GM12874 (cell line): ENCODE results near the gene SEPTIN10.

ENCODE experiments used
- TF ChIP-seq, protein P1 (sequence below): IDR thresholded peaks from 2 replicates; pipeline ENCODE4 v1.5.1; 2011; ENCODE audit warnings: low read depth, mild to moderate bottlenecking, control low read depth, low read length, moderate library complexity; ENCODE audit not compliant: insufficient read depth

SEPTIN10 gene

DNA sequence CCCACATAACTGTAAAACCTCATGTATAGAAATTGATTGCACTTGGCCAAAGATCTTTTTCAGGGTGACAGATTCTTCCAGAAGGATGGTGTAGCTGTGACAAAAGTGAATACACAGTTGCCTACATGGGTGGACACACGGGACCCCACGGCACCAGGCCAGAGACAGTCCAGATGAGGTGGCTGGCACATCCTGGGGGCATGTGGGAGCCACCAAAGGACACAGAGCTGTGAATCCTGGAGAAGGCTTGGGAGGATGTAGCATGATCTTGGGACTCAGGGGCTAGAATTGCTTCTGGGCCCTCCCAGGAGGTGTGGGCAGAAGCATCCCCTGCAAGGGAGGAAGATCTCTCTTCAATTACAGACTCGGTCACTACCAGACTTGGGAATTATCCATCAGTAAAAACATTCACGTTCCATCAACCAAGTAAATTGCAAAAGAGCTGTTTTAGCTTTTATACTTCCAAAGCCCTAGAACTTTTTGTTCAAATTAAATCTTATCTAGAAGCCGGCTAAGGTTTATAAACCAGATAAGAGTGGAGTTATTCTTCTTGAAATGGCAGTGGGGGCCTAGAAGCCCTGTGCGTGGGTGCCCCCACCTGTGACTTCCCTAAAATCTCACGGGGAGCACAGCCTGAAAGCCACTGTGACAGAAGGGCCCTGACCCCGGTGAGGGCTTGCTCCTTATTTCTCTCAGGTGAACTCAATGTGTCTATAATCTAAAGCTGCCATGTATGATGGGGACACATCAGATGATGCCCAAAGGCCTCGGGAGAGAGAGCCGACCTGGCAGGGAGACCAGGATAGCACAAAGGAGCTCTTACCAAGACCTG lies 81.7 kb downstream of the SEPTIN10 start:
- TF ChIP-seq, protein P1, sequence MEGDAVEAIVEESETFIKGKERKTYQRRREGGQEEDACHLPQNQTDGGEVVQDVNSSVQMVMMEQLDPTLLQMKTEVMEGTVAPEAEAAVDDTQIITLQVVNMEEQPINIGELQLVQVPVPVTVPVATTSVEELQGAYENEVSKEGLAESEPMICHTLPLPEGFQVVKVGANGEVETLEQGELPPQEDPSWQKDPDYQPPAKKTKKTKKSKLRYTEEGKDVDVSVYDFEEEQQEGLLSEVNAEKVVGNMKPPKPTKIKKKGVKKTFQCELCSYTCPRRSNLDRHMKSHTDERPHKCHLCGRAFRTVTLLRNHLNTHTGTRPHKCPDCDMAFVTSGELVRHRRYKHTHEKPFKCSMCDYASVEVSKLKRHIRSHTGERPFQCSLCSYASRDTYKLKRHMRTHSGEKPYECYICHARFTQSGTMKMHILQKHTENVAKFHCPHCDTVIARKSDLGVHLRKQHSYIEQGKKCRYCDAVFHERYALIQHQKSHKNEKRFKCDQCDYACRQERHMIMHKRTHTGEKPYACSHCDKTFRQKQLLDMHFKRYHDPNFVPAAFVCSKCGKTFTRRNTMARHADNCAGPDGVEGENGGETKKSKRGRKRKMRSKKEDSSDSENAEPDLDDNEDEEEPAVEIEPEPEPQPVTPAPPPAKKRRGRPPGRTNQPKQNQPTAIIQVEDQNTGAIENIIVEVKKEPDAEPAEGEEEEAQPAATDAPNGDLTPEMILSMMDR, result no peak

DNA sequence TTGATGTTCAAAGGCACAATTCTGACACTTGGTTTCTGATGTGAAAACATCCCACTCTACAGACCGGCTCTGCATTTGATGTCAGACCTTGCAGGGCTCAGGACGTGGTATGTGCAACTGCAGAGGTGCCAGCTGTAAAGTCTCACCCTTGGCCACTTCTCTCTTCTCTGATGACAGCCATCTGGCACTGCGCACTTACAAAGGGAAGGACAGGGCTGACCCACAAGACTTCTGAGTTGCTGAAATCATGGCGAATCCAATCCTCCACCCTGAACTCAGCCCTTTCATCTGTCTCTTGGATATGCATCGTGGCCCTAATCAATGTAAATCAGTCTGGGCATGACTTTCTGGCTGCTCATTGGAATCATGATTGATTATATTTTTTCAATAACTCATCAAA lies 82.5 kb downstream of the SEPTIN10 start:
- TF ChIP-seq, protein P1, result no peak

DNA sequence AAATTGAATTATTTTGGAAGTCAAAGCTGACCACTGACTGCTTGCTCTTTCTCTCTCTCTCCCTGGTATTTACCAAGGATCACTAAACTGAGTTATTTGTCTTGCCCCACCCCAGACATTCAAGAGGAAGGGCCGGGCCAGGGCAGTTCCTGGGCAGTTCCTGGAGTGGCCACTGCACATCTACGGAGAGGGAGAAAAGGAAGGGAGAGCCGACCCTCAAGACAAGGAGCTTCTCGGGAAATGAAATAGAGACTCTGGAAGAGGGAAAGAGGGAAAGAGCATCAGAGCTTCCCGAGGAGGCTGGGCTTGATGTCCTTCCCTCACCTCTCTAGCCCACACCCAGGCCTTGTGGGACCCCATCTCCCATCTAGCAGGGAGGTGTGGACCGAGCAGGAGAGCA lies 83.1 kb downstream of the SEPTIN10 start:
- TF ChIP-seq, protein P1, result no peak

DNA sequence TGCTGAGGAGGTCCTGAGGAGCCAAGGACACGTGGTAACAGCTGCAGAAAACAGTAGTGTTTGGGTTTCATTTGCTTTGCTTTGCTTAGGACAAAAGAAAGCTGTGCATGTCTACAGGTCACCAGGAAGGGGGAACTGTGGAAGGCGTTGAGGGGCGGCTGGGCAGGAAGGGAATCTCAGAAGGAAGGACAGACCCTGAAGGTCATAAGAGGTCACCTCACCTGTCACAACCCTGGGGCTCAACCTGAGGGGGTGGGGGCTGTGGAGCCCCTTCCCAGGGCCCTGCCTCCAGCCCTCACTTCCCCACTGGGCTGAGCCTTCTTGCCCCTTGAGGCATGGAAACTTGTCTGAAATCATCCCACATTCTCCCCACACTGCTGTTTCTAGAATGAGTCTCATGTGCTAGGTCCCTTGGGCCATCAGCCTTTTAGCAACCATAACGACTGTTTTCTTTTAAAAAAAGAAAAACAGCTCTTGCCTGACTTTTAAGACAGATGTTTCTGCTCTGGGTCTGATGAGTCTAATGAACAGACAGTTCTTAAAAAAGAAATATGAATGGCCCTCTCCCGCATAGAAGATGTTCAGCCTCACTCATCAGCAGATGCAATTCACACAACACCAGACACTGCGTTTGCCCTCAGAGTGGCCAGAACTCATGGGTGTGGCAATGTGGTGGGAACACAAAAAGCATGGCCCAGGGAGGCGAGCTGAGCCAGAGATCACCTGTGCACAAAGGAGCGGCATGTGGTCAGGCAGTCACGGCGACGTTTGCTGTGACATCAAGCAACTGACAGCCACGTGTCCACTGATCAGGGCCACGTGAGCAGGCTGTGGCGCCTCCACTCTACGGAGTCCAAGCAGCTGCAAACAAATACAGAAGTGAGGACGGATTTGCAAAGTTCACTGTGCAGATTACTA lies 84.0 kb downstream of the SEPTIN10 start:
- TF ChIP-seq, protein P1, result no peak

DNA sequence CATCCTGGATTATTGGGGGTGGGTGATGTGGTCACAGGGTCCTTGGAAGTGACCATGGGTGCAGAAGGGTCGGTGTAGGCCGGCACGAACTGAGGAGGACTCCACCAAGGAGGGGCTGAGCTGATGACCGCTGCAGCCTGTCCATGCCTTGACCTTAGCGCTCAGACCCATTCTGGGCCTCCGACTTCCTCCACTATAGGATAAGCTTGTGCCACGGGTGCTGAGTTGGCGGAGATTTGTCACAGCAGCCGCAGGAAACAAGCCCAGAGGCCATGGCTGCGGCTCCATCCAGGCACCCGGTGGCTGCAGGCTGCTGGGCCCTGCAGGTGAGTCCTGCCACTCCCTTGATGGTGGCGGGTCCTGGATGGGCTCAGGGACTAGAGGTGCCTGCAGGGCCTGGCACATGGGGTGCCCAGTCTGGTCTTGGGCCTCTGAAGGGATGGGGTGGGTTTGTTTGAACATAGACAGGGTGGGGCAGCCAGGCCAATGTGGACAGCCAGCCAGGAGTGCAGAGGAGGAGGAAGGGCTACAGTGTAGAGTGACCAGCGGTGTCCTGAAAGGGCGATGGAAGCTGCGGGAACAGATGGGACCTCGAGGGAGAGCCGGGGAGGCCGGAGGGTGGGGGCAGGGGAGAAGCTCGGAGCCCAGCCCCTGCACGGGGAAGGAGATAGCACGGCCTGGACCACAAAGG lies 84.8 kb downstream of the SEPTIN10 start:
- TF ChIP-seq, protein P1, result no peak

DNA sequence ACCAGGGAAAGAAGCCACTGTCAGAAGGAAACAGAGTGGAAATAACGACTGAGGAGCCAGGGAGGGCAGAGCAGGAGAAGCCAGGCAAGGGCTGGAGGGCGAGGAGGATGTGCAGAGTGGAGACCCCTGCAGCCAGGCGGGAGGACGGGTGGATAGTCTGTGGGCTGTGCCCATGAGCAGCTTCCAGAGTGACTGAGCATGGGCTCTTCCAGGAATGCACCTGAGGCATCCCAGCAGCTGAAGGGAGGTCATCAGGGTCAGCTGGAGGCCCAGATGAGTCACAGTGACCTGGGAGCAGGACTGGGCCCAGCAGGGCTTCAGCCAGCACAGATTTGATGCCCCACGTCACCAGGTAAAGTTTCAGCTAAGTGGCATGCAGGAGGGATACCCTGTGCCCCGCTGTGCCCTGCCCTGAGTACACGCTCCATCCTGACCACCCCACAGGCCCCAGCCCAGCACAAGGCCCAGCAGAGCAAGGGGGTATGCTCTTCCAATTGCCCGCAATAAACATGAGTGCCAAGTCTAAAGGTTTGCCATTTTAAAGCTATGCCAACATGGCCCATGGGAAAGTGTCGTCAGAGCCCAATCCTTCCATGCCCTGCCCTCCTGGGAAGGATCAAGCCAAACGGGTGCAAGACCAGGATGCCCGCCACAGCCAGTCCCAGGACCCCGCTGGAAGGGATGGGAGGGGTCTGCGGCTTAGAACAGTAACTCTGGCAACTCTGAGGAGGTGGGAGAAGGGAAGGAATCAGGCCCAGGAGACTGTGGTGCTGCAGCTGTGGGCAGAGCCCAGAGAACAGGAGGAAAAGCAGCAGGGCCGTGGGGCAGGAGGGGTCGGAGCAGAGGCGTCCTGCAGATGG lies 85.7 kb downstream of the SEPTIN10 start:
- TF ChIP-seq, protein P1, result no peak
